Fibroblast of mammary gland (primary cell): ENCODE data around the gene P3R3URF.
A peak's percentile ranks its signal among the peaks of the same experiment; 100 is the strongest.

Experiments used
- DNase-seq: peaks from one replicate; pipeline ENCODE4 v3.0.0-alpha.2; 2010; ENCODE audit warnings: low read depth
- H3K4me3 ChIP-seq: 2 replicates; pipeline ENCODE4 v1.5.1; 2011; ENCODE audit warnings: low read depth, mild to moderate bottlenecking, low read length, moderate library complexity; ENCODE audit not compliant: control insufficient read depth
- TF ChIP-seq, protein P1 (sequence below): conservative IDR thresholded peaks from 2 replicates; pipeline ENCODE4 v1.5.1; 2011; ENCODE audit warnings: low read depth, low read length, inconsistent platforms; ENCODE audit not compliant: control insufficient read depth, insufficient read depth

Gene P3R3URF

DNA sequence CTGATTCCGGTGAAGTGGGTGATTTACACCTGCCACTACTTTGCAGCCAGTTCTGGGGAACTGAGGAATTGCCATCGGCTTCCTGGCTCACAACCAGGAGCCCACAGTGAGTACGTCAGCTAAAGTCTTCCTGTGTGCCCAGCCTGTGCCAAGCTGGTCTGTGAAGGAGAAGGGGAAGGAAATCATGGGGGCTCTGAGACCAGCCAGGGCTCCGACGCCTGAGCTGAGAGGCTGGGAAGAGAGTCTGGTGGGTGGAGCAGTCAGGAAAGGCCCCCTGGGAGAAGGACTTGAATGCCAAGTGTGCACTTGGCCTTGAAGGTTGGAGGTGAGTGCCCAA, 28.1 kb upstream of the P3R3URF start:
- H3K4me3 ChIP-seq, result peak overlapping the region; percentile 88
- TF ChIP-seq, protein P1, sequence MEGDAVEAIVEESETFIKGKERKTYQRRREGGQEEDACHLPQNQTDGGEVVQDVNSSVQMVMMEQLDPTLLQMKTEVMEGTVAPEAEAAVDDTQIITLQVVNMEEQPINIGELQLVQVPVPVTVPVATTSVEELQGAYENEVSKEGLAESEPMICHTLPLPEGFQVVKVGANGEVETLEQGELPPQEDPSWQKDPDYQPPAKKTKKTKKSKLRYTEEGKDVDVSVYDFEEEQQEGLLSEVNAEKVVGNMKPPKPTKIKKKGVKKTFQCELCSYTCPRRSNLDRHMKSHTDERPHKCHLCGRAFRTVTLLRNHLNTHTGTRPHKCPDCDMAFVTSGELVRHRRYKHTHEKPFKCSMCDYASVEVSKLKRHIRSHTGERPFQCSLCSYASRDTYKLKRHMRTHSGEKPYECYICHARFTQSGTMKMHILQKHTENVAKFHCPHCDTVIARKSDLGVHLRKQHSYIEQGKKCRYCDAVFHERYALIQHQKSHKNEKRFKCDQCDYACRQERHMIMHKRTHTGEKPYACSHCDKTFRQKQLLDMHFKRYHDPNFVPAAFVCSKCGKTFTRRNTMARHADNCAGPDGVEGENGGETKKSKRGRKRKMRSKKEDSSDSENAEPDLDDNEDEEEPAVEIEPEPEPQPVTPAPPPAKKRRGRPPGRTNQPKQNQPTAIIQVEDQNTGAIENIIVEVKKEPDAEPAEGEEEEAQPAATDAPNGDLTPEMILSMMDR, result no peak
- no peak for DNase-seq

DNA sequence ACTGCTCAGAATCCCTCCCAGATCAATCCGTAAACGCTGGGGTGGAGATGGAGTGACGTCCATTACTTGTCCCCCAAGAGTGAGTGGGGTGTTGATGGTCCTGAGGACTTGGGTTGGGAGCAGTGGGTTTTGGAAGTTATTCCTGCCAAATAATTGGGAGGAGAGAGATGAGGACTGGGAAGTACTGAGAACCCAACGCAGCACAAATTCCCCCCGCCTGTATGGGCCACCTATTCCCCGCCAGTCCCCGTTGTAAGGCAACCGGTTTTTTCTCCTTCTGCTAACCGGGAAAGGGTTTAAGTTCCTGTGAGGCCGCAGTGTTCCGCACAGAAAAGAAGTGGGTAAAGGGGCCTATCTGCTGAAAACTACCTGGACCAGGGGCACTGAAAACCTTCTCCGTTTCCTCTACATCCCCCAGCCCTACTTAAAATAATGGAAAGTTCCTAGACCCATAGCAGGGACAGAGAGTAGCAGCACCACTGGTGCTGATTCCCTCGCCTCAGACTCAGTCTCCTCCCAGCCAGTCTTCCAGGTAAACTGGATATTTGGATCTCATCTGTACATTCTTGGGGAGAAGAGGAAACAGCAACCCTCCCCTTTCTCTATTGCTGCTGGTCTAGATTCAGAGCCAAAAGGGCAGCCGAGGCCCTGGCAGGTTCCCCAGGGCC, 27.6 kb upstream of the P3R3URF start:
- H3K4me3 ChIP-seq, result peak overlapping the region; percentile 88
- DNase-seq, result no peak
- TF ChIP-seq, protein P1, result no peak

DNA sequence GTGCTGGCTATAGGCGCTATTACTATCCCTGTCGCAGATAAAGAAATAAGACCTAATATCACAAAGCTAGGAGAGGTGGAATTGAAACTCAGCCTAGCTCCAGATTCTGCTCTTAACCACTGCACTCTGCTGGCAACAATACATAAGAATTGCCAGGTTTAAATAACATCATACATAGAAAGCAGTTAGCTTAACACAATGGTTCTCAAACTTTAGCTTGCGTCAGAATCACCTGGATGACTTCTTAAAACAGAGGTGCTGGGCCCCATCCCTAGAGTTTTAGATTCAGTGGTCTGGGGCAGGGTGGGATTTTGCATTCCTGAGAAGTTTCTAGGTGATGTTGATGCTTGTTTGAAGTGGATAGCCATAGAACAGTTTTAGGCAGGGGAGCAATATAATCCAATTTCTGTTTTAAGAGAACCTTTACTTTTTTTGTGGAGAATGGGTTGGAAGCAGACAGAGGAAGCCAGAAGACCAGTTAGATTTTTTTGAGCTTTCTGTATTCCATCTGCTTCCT, 23.0 kb upstream of the P3R3URF start:
- TF ChIP-seq, protein P1, result no peak
- DNase-seq, result no peak
- H3K4me3 ChIP-seq, result peak overlapping the region; percentile 80

DNA sequence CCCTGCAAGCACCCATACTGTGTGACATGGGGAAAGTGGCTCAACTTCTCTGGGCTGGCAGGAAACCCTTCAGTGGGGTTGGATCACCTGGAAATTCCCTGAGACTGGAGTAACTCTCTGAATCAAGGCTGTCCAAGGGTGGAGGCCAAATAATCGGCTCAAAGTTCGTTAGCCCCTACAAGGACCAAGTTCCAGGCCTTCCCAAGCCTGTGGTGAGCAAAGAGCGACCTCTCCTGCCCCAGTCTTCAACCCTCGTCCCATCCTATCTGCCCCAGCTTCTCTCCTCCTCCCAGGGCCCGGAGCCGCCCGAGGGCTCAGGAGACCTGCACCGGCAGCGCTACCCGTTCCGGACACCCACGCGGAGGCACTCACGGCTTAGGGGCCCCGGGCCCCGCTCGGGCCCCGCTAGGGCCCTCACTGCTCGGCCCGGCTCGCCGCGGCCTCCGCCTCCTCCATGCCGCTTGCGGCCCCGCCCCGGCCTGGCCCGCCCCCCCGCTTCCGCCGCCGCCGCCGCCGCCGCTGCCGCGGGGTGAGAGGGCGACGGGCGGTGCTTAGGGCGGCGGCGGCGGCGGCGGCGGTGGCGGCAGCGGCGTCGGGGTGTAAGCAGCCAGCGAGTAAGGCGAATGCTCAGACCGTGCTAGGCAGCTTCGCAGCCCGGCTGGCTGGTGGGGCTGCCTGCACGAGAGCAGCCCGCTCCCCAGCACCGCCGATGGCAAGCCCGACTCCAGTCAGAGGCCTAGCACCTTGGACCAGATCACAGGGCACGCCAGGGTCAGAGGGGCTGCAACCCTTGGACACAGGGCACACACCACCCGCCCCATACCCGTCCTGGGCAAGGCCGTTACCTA, 21.9 kb upstream of the P3R3URF start, which contains the start of gene POMGNT1:
Gene POMGNT1, minus strand, starts transcription at position 471 of the 848 bp plus-strand sequence. CDS start 613 bp downstream, outside the sequence.
- peak within 1 kb of the TSS; percentile 86 for H3K4me3 ChIP-seq
- TF ChIP-seq, protein P1, result no peak
- DNase-seq, result peak; percentile 41

DNA sequence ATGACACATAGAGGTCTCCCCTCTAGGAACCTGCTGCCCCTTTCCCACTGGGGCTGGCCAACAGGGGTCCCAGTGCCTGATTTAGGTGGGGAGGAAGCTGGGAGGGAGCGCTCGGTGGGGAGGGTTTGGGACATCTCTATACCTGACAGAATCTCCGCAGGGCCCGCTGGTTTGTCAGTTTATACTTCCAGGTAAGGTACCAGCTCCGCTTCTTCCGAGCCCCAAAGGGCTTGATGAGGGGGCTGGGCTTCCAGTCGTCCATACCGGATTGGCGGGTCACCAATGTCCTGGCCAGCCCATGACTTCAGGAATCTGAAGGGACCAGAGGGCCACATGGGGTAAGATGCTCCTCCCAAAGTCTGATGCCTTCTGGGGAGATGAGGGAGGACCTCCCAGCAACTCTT, 21.3 kb upstream of the P3R3URF start:
- TF ChIP-seq, protein P1, result no peak
- no peak for DNase-seq
- H3K4me3 ChIP-seq, result peak overlapping the region; percentile 86

DNA sequence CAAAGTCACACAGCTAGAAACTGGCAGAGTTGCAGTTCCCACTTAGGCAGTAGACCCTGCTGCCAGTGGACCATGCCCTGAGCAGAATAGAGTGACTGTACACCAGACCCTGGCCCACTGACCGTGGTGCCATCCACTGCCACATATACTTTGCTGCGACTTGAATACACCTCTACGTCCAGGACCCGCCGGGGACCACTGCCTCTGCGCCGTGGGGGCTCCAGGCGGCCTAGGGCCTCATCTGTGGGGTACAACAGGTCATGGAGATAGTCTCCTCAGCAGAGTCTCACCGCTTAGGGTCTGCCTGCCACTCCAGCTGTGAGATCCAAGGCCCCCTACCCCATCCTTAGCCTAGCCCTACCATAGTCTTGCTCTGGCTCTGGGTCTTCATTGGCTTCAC, 20.3 kb upstream of the P3R3URF start:
- H3K4me3 ChIP-seq, result no peak overlapping the region
- no peak for DNase-seq
- TF ChIP-seq, protein P1, result no peak
